IPS-18a (cell line): ENCODE data around the gene FNBP1.

Experiments used
- H3K27ac ChIP-seq: one replicate; pipeline ENCODE4 v1.5.1; 2013; ENCODE audit warnings: low read length
- H3K27me3 ChIP-seq: one replicate; pipeline ENCODE4 v1.6.1; 2013; ENCODE audit warnings: mild to moderate bottlenecking, low read length; ENCODE audit not compliant: control insufficient read depth, insufficient read depth
- H3K36me3 ChIP-seq: one replicate; pipeline ENCODE4 v1.6.1; 2013; ENCODE audit warnings: low read depth, low read length; ENCODE audit not compliant: control insufficient read depth
- H3K4me1 ChIP-seq: one replicate; pipeline ENCODE4 v1.6.1; 2013; ENCODE audit warnings: low read depth, low read length; ENCODE audit not compliant: control insufficient read depth
- H3K4me3 ChIP-seq: one replicate; pipeline ENCODE4 v1.5.1; 2013; ENCODE audit warnings: low read length
- H3K9ac ChIP-seq: one replicate; pipeline ENCODE4 v1.6.1; 2013; ENCODE audit warnings: mild to moderate bottlenecking, low read length, moderate library complexity
- H3K9me3 ChIP-seq: one replicate; pipeline ENCODE4 v1.6.1; 2013; ENCODE audit warnings: low read depth, low read length; ENCODE audit not compliant: control insufficient read depth

Gene FNBP1

GRCh38 chr9:130043654-130044623 is 950 bp upstream of the FNBP1 start:
- H3K4me3 ChIP-seq = peak overlapping the region; percentile 62
- no peaks in the 10 kb centered on the region for H3K9me3 ChIP-seq
- H3K9ac ChIP-seq = peak overlapping the region; percentile 53
- peaks cover 27% of the 10 kb centered on the region for H3K27me3 ChIP-seq
- no peak overlapping the region for H3K27ac ChIP-seq
- peaks cover 14% of the 10 kb centered on the region for H3K4me1 ChIP-seq
- H3K36me3 ChIP-seq = no peaks in the 10 kb centered on the region

DNA sequence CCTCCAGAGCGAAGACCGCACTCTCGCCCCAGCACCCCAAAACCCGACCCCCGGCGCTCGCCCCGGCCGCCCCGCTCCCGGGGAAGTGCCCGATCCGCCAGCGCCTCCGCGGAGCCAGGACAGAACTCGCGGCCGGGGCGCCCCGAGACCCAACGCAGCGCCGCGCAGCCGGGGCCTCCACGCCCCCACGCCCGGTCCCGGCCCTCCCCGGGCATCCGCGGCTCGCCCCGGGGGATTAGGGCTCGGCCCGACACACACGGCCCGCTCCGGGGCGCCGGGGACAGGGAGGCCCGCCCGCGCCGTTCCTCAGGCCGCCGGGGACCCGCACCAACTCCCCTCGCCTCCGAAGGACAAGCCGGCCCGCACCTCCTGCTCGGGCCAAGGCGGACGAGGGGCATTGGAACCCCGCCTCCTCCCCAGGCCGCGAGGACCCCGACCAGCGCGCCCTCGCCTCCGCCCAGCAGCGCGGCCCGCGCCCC is 544 bp downstream of the FNBP1 start:
- H3K36me3 ChIP-seq = no peaks in the 10 kb centered on the region
- peaks cover 27% of the 10 kb centered on the region for H3K27me3 ChIP-seq
- peaks cover 14% of the 10 kb centered on the region for H3K4me1 ChIP-seq
- H3K9me3 ChIP-seq = no peaks in the 10 kb centered on the region
- peak overlapping the region; percentile 91 for H3K4me3 ChIP-seq
- H3K27ac ChIP-seq = no peak overlapping the region
- peak overlapping the region; percentile 65 for H3K9ac ChIP-seq

DNA sequence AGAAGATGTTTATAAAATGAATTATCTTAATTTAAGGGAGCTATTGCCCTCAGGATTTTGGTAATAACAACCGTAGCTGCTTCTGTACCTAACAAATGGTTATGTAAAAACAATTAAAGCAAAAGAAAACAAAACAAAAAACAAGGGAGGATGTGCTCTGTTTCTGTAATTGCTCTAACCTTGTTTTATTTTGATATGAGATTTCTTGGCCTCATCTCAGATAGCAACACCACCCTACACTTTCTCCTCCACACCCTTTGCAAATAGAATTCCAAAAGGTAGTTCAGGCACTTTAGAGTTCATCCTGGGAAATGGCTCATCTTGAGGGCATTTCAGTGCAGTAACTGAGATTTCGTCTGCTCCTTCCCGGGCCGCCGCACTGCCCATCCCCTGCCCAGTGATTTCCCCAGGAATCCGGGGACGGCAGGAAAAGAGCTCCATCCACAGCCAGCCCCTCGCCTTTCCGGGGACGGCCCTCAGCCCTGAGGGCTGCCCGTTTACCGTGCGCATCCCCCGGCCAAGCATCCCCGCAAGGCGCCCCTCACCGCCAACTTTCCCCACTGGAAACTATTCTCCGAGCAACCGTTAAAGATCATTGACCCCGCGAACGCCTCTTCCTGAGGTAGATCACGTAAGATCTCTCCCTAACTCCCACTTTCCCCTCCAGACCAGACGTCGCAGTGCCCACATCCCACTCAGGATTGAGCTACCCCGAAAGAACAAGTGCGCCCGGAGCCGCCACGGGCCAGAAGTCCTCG is 1.2 kb downstream of the FNBP1 start:
- peaks cover 14% of the 10 kb centered on the region for H3K4me1 ChIP-seq
- peak overlapping the region; percentile 91 for H3K4me3 ChIP-seq
- peak overlapping the region; percentile 65 for H3K9ac ChIP-seq
- no peaks in the 10 kb centered on the region for H3K9me3 ChIP-seq
- peaks cover 27% of the 10 kb centered on the region for H3K27me3 ChIP-seq
- H3K36me3 ChIP-seq = no peaks in the 10 kb centered on the region
- H3K27ac ChIP-seq = no peak overlapping the region

- peak overlapping the region; percentile 91 for H3K4me3 ChIP-seq
- H3K9ac ChIP-seq = peak overlapping the region; percentile 65
- no peaks in the 10 kb centered on the region for H3K36me3 ChIP-seq
- H3K4me1 ChIP-seq = peaks cover 14% of the 10 kb centered on the region
- H3K27ac ChIP-seq = no peak overlapping the region
- no peaks in the 10 kb centered on the region for H3K9me3 ChIP-seq
- H3K27me3 ChIP-seq = peaks cover 27% of the 10 kb centered on the region
Observed at GRCh38 chr9:130040984-130041647, 1.9 kb downstream of the FNBP1 start.

- Histone ChIP-seq H3K27me3 (peaks cover 22% of the 10 kb centered on the region), H3K27ac (no peak overlapping the region), H3K4me3 (no peak overlapping the region), H3K9me3 (no peaks in the 10 kb centered on the region), H3K9ac (no peak overlapping the region), H3K36me3 (no peaks in the 10 kb centered on the region), H3K4me1 (peaks cover 14% of the 10 kb centered on the region)
Observed at GRCh38 chr9:130039528-130040147, 3.4 kb downstream of the FNBP1 start.

DNA sequence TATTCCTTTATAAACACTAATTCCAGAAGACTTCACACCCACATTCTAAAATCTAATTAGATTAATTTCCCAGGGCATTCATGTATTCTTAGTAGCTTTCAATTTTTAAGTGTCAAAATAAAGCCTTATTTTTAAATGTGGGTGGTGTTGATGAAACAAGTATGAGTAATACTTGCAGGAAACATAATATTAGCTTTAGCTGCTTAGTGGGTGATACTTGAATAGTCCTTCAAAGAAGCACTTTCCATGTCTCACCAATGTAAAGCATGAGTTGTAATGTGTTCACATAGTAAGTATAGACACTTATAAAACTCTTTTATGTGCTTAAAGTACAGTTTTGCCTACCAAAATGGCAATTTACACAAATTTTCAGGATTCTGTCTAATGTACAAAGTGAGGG is 6.9 kb downstream of the FNBP1 start:
- Histone ChIP-seq H3K27me3 (peaks cover 3% of the 10 kb centered on the region), H3K9ac (no peak overlapping the region), H3K4me1 (peaks cover under 1% of the 10 kb centered on the region), H3K27ac (no peak overlapping the region), H3K4me3 (no peak overlapping the region), H3K9me3 (no peaks in the 10 kb centered on the region), H3K36me3 (no peaks in the 10 kb centered on the region)

DNA sequence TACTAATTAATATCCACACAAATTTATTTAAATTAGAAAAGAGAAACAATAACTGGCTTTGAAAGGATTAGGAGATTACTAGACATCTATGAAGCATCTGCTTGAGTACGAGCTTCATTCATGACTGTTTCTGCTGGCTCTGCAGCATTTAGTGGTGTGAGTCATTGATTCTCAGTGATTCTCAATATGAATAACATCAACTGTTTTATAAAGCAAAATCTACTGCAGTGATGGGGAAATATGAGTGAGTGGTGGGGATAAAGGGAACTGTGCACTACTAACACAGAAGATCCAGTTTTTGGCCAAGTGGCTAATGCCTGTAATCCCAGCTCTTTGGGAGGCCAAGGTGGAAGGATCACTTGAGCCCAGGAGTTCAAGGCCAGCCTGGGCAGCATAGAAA is 8.4 kb downstream of the FNBP1 start:
- no peaks in the 10 kb centered on the region for H3K4me1 ChIP-seq

DNA sequence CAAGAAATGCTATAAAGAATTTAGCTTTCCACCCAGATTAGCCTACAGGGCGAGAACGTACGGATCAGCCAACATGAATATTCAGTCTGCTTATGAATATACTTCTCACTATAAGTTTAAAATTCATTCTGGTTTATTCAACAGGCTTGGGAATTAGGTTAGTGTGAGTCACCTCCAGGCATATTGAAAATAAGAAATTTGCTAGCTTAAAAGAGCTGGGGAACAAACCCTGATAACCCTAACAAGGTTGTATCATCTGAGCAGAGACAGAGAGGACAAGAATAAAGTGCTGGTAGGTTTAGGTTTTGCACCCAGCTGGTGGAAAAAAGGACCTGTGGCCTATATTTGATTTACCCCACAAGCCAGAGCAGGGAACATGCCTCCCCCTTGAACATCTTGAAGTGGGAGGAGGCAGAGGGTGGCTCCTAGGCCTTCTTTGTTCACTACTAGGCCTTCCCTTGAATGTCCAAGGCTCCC is 12.3 kb downstream of the FNBP1 start:
- H3K9ac ChIP-seq = no peak overlapping the region

More for the DNA sequence above, 8.4 kb downstream of the FNBP1 start:
- no peak overlapping the region for H3K9ac ChIP-seq
- H3K4me3 ChIP-seq = no peak overlapping the region
- no peak overlapping the region for H3K27ac ChIP-seq
- no peaks in the 10 kb centered on the region for H3K36me3 ChIP-seq
- H3K9me3 ChIP-seq = no peaks in the 10 kb centered on the region
- no peaks in the 10 kb centered on the region for H3K27me3 ChIP-seq

GRCh38 chr9:130029223-130029973 is 13.6 kb downstream of the FNBP1 start:
- no peaks in the 10 kb centered on the region for H3K9me3 ChIP-seq
- no peaks in the 10 kb centered on the region for H3K36me3 ChIP-seq
- no peaks in the 10 kb centered on the region for H3K27me3 ChIP-seq
- H3K9ac ChIP-seq = no peak overlapping the region
- no peak overlapping the region for H3K4me3 ChIP-seq
- H3K27ac ChIP-seq = no peak overlapping the region
- no peaks in the 10 kb centered on the region for H3K4me1 ChIP-seq

More for the DNA sequence above, 12.3 kb downstream of the FNBP1 start:
- no peaks in the 10 kb centered on the region for H3K36me3 ChIP-seq
- no peaks in the 10 kb centered on the region for H3K27me3 ChIP-seq
- no peaks in the 10 kb centered on the region for H3K9me3 ChIP-seq
- no peak overlapping the region for H3K27ac ChIP-seq
- H3K4me3 ChIP-seq = no peak overlapping the region
- H3K4me1 ChIP-seq = no peaks in the 10 kb centered on the region

DNA sequence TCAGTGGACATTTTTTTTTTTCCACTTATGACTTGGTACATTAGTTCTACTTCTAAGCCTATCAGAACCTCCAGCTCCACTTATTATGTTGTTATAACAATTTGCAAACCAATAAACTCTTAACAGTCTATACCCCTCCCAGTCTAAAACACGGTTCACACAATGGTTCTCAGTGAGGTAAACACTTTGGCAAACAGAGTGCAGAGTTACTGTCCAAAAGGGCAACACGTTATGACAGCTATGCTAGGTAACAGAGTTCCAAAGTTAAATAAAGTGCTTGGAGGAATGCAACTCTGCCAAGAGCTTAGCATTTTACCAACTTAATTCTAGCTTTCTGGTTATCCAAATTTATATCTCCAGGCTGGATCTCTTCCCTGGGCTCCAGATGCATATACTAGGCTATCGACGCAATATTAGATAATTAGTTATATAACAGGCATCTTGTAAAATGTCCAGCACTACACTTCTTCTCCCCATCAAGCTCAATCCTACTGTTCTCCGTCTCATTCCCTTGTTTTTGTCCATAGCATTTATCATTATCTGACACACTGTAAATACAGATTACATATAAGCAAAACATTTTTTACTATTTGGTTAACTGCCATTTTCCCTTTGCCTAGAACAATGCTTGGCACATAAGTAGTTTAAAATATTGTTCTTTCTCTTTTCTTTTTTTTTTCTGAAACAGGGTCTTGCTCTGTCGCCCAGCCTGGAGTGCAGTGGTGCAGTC is 14.3 kb downstream of the FNBP1 start:
- Histone ChIP-seq H3K27ac (no peak overlapping the region), H3K9ac (no peak overlapping the region), H3K27me3 (no peaks in the 10 kb centered on the region), H3K4me1 (no peaks in the 10 kb centered on the region), H3K4me3 (no peak overlapping the region), H3K9me3 (no peaks in the 10 kb centered on the region), H3K36me3 (no peaks in the 10 kb centered on the region)
